ENCODE measurements around the gene SEPTIN5. TPM values are rescaled to one million over a fixed set of nuclear protein-coding genes. Genes with fewer than 3 reads are reported as not detected.

Gene SEPTIN5
- total RNA-seq, 4 donors from 2014 or later, result 102 to 193 (median 125) TPM

DNA sequence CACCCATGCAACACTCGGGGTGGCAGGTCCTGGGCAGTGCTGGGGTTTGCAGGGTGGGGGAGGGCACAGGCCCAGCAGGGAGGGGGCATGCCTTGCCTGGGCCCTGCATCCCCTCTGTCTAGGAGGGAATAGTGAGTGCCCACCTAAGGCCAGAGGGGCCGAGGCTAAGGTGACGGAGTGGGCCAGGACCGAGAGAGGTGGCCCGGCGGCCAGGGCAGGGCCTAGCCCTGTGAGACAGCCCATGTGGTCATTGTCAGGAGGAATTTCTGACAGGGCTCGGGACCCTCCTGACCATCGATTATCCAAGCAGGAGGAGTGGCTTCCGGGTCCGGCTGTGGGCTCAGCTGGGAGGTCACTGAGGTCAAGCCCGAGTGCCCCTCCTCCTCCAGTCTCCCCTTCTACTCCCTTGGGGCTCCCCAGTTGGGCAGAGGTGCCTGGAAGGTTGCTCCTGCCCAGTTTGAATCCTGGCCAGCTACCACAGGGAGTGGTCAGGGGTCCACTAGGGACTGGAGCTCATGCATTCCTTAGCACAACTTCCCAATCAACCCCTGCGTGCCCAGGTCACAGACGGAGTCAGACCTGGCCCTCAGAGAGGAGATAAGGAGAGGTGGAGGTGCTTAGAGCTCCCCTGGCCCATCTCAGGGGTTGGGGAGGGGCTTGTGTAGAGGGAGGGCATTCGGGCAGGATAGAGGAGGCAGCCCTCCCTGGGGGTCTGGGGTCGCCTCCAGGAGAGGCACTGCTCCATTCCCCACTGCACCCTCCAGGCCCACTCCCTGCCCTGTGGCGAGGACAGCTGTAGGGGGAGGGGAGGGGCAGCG lies 23.8 kb downstream of the SEPTIN5 start:
- TF ChIP-seq POLR2A (IDR thresholded peaks at IDR 0.05), result no peak
- TF ChIP-seq, protein P1, sequence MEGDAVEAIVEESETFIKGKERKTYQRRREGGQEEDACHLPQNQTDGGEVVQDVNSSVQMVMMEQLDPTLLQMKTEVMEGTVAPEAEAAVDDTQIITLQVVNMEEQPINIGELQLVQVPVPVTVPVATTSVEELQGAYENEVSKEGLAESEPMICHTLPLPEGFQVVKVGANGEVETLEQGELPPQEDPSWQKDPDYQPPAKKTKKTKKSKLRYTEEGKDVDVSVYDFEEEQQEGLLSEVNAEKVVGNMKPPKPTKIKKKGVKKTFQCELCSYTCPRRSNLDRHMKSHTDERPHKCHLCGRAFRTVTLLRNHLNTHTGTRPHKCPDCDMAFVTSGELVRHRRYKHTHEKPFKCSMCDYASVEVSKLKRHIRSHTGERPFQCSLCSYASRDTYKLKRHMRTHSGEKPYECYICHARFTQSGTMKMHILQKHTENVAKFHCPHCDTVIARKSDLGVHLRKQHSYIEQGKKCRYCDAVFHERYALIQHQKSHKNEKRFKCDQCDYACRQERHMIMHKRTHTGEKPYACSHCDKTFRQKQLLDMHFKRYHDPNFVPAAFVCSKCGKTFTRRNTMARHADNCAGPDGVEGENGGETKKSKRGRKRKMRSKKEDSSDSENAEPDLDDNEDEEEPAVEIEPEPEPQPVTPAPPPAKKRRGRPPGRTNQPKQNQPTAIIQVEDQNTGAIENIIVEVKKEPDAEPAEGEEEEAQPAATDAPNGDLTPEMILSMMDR (IDR thresholded peaks at IDR 0.05), result no peak
- WGBS, 2 donors, result 81 to 85% methylated on average over 15 to 16 of the region's 17 CpGs
- no peak for DNase-seq (ENCODE audit: low spot score in 2 of 2)
- intact Hi-C loops (cut with DNase I; ENCODE audit: low total_unique reads), result no loop called here
- no peak overlapping the region for H3K4me3 ChIP-seq (ENCODE audit: low read depth, poor library complexity, severe bottlenecking)

DNA sequence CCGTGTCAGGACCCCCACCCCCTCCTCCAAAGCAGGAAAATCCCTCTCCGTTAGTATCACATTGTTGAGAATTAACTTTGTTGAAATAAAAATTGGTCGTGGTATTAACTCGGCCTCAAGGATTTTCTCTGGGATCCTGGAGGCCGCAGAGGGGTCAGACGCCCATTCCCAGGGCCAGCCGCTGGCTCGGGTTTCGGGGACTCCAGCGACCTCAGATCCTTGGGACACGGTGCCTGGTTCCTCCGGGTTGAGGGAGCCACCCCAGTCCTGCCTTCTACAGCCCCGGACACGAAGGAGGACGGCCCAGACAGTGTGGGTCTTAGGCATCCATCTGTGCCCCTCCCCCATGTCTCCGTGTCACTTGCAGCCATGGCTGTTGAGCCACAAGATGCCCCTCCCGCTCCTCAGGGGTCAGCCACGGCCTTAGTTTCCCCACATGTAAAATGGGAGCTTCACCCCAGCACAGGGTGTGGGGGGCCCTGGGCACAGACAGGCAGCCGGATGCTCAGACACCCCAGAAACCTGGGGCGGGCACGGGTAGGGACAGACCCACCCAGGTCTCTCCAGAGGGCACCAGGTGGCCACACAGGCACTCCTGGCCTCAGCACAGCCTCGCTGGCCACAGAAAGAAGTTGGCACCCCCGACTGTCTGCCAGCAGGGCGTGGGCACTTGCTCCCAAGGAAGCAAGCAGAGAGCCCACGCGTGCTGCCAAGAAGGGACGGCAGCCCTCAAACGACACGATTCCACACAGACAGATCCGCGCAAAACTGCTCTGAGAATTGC lies 24.6 kb downstream of the SEPTIN5 start:
- intact Hi-C loops (cut with DNase I; ENCODE audit: low total_unique reads), result no loop called here
- TF ChIP-seq, protein P1 (IDR thresholded peaks at IDR 0.05), result no peak
- no peak for TF ChIP-seq POLR2A (IDR thresholded peaks at IDR 0.05)
- no peak for DNase-seq (ENCODE audit: low spot score in 2 of 2)
- 64 to 76% methylated on average over 23 to 27 of the region's 31 CpGs for WGBS, 2 donors
- no peak overlapping the region for H3K4me3 ChIP-seq (ENCODE audit: low read depth, poor library complexity, severe bottlenecking)

DNA sequence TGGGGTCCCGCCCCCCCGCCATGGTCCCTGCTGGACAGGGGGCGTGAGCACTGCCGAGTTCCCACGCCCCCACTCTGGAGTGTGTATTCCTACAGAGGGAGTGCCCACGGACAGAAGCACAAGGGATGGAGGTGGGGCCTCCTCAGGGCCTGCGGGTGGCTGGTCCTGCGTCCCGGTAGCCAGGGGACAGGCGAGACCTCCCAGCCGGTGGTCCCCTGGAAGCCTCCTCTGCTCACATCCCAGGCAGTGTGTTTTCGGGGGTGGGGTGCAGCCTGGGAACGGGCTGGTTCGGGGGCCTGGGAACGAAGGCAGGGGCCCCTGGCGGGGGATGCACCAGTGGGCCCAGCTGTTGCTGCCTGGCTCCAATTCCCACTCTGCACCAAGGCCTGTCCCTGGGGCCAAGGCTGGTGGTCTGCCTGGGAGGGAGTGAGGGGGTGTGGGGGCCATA lies 25.2 kb downstream of the SEPTIN5 start:
- TF ChIP-seq, protein P1 (IDR thresholded peaks at IDR 0.05), result no peak
- TF ChIP-seq POLR2A (IDR thresholded peaks at IDR 0.05), result no peak
- H3K4me3 ChIP-seq (ENCODE audit: low read depth, poor library complexity, severe bottlenecking), result no peak overlapping the region
- WGBS, 2 donors, result 61 to 88% methylated on average over 11 to 16 of the region's 16 CpGs
- no peak for DNase-seq (ENCODE audit: low spot score in 2 of 2)
- intact Hi-C loops (cut with DNase I; ENCODE audit: low total_unique reads), result no loop called here

DNA sequence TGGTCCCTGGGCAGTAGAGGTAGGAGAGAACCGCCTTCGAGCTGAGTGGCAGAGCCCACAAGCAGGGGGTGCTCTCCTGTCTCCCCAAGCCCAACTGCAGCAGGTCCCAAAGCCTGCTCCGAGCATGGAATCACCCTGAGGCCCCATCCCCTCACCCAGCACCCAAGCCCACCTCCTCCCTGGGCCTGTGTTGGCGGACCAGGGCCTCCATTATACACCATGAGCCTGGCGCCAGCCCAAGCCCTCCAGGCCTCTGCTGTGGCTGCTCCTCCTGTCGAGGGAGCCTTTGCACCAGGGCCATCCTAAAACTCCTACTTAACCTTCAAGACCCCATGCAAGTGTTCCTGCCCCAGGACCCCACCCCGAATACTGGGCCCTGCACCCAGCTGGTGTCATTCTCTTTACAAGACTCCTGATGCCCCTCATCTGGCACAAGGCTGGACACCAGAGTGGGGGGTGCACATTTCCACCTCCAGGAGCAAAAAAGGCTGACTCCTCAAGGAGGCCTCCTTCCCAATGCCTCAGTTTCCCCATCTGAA lies 25.7 kb downstream of the SEPTIN5 start:
- no peak for DNase-seq (ENCODE audit: low spot score in 2 of 2)
- intact Hi-C loops (cut with DNase I; ENCODE audit: low total_unique reads), result no loop called here
- H3K4me3 ChIP-seq (ENCODE audit: low read depth, poor library complexity, severe bottlenecking), result no peak overlapping the region
- 89 to 90% methylated on average over 7 of the region's 7 CpGs for whole genome bisulfite sequencing, 2 donors
- TF ChIP-seq, protein P1 (IDR thresholded peaks at IDR 0.05), result no peak
- TF ChIP-seq POLR2A (IDR thresholded peaks at IDR 0.05), result no peak

DNA sequence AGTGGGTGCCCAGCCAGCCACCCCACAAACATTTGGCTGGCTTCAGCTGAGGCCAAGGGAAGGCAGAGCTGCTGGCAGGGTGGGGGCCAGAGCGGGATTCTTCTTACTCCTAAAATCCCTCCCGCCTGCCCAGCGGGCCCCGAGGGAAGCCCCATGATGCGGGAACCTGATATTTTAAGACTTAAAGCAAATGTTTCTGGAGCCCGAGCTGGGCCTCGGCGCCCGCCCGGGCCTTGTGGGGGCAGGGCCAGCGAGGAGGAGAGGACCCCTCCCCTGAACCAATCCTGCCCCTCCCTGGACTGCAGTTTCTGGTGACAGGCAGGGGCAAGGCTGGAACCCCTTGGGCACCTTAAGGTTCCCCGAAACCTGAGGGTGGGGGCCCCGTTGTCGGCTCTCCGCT lies 26.3 kb downstream of the SEPTIN5 start:
- intact Hi-C loops (cut with DNase I; ENCODE audit: low total_unique reads), result no loop called here

More for the DNA sequence above, 26.3 kb downstream of the SEPTIN5 start:
- DNase-seq (ENCODE audit: low spot score in 2 of 2), result no peak
- TF ChIP-seq POLR2A (IDR thresholded peaks at IDR 0.05), result no peak
- TF ChIP-seq, protein P1 (IDR thresholded peaks at IDR 0.05), result no peak
- WGBS, 2 donors, result 87 to 88% methylated on average over 15 of the region's 15 CpGs
- H3K4me3 ChIP-seq (ENCODE audit: low read depth, poor library complexity, severe bottlenecking), result no peak overlapping the region
